Measurements from ENCODE around the gene SPATA31A1. TPM values are rescaled to one million over a fixed set of nuclear protein-coding genes. Genes with fewer than 3 reads are reported as not detected.

The SPATA31A1 gene
- not detected in 5 replicates for total RNA-seq (2022; extraction: Qiagen RNA extraction)

DNA sequence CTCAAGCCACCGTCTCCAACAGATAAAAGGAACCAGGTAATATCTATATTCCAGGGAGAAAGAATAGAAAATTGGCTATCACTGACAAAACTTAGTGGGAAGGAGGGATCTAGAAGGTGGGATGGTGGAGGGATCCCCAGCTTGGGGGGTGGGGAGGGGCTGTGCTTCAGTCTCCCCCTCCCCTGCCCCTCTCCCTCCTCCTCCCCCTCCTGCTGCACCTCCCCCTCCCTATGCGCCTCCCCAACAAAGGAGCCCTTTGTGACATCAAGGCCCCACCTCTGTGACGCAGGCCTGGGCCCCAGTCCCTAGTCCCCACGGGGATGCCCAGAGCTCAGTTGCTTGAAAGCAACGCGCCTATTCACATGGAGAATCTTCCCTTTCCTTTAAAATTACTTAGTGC is at the start of gene SPATA31A1:
TSS of gene SPATA31A1 (plus strand) at position 301 of the 400 bp plus-strand sequence. CDS start at position 363, 62 bp downstream.

Other genes starting within 250 kb of the SPATA31A1 start
- 8.0 to 10.7 TPM (median 8.8 TPM) in 5 replicates for gene CNTNAP3, start 67.5 kb upstream of the SPATA31A1 start, total RNA-seq (2022; extraction: Qiagen RNA extraction)

Data from A549 treated with AZD2906 at 1 μM for 4 hours (cell line).